A549 (cell line): ENCODE data around the gene CAMTA1.

Source experiments
- CHD2 ChIP-seq: fragments of 150-350 bp; IDR thresholded peaks from 2 replicates; pipeline ENCODE4 v1.6.1; 2014; ENCODE audit warnings: low read length; ENCODE audit not compliant: partially characterized antibody
- NFE2L2 ChIP-seq: fragments of 150-350 bp; conservative IDR thresholded peaks from 2 replicates; pipeline ENCODE4 v1.6.1; 2014; ENCODE audit warnings: low read length
- NR3C1 ChIP-seq: fragments of >200 bp; sonication (Bioruptor Twin); formaldehyde crosslinking; IDR thresholded peaks from 3 replicates; pipeline ENCODE4 v1.6.1; 2017
- POLR2A ChIP-seq: IDR thresholded peaks from 2 replicates; pipeline ENCODE4 v1.6.1; 2012; ENCODE audit warnings: mild to moderate bottlenecking, low read length
- RCOR1 ChIP-seq: fragments of 150-350 bp; IDR thresholded peaks from 2 replicates; pipeline ENCODE4 v1.6.1; 2014; ENCODE audit warnings: antibody characterized with exemption, low read length, low read depth
- ZFP36 ChIP-seq: fragments of 450-650 bp; IDR thresholded peaks from 2 replicates; pipeline ENCODE4 v1.6.1; 2014; ENCODE audit warnings: borderline replicate concordance; ENCODE audit not compliant: partially characterized antibody
- TF ChIP-seq, protein P1 (sequence below): fragments of >200 bp; sonication (Bioruptor Twin); formaldehyde crosslinking; IDR thresholded peaks from 3 replicates; pipeline ENCODE4 v1.5.1; 2016

DNA sequence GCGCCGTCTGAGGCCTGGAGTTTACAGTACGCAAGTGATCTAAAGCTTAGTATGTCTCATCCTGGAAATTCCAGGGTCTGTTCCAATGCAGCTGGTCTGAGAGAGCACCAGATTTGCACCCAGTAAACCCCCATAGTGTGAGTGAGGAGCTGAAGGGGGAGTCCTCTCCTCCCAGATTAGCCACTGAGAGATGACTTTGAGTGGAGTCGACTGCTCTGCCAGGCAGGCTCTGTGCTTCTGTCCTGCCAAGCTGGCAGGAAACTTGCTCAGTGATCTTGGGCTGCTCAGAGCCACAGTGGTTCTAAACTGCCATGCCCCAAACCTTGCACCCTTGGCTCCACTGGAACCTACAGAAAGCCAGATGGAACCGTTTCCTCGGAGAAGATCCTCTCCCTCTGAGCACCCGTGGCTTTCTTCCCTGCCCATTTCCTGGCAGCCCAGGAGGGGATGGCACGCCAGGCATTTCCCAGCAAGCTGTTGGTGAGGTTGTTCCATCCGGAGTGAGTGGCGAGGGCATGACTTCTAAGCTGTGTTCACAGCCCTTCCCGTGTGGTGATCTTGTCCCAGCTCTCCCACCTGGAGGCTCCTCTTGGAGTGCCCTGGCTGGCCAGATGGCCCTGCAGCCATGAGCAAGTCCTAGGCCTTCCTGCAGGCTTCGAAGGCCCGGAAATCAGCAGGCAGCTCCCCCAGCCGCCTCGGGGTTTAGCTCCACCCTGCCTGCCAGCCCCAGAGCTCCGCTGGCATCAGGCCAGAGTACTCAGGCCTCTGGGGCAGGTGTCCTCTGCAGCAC is 859.9 kb downstream of the CAMTA1 start:
- TF ChIP-seq, protein P1, sequence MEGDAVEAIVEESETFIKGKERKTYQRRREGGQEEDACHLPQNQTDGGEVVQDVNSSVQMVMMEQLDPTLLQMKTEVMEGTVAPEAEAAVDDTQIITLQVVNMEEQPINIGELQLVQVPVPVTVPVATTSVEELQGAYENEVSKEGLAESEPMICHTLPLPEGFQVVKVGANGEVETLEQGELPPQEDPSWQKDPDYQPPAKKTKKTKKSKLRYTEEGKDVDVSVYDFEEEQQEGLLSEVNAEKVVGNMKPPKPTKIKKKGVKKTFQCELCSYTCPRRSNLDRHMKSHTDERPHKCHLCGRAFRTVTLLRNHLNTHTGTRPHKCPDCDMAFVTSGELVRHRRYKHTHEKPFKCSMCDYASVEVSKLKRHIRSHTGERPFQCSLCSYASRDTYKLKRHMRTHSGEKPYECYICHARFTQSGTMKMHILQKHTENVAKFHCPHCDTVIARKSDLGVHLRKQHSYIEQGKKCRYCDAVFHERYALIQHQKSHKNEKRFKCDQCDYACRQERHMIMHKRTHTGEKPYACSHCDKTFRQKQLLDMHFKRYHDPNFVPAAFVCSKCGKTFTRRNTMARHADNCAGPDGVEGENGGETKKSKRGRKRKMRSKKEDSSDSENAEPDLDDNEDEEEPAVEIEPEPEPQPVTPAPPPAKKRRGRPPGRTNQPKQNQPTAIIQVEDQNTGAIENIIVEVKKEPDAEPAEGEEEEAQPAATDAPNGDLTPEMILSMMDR = no peak
- no peak for TF ChIP-seq ZFP36
- TF ChIP-seq NFE2L2 = no peak
- no peak for TF ChIP-seq NR3C1
- no peak for TF ChIP-seq POLR2A
- TF ChIP-seq CHD2 = no peak
- TF ChIP-seq RCOR1 = no peak
